Inflammatory macrophage treated with lipopolysaccharide for 4 hours (primary cell): ENCODE results near the gene GPN2.

ENCODE experiments used
- DNase-seq: peaks from one replicate; pipeline ENCODE4 v3.0.0-alpha.2; 2020

Gene GPN2

DNA sequence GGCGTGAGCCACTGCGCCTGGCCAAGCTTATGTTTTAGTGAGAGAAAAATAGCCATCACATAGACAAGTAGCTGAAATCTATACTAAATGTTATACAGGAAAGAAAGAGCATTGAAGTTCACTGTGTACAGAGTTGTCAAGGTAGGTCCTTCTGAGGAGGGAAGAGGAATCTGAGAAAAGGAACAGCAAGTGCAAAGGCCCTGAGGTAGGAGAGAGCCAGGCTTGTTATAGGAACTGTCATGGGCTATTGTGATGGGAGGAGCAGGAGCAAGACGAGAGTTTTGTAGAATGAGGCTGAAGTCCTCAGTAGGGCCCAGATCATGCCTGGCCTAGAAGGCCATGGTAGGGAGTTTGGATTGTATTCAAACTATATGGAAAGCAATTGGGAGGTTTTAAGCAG lies 59.0 kb downstream of the GPN2 start:
- no peak for DNase-seq

GRCh38 chr1:26829184-26829911 lies 60.7 kb downstream of the GPN2 start:
- peak; percentile 5 for DNase-seq

DNA sequence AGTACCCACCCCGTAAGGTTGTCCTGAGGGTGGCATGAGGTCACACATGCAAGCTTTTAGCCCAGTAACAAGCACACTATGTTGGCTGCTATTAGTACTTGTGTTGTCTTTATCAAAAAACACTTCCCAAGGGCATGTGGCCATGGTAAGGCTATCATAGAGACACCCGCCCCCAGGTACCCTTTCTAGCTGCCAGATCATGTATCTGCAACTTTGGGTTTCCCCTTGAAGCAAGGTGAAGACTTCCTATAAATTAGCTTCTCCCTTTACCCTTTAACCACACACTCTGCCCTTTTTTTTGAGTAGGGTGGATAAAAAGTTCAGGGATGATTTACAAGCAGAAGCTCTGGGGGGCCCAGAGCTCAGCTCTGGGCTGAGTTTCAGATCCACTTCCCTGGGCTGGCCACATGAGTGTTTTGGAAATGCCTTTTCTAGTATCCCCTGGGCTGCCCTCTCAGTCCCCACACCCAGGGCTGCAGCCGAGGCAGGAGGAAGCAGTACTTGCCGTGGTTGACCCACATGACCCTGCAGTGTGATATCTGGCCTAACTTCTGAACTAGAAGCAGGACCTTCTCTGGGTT lies 61.6 kb downstream of the GPN2 start:
- DNase-seq: peak; percentile 87

DNA sequence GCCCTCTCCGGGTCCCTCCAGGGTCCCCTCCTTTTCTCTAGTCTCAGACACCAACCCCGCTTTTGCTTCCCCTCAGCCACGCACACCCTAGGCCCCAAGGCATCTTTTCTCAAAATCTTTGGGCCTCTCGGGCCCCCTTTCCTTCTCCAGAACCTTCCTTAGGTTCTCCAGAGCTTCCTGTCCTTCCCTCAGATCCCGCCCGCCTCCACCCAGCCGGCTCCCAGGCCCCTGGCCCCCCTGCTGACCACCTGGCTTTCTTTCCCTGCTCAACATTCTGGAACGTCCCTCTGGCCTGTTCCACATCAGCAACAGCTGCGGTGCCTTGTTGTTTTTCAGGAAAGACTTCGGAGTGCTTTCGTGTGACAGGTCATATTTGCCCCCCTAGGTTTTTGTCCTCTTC lies 62.4 kb downstream of the GPN2 start:
- no peak for DNase-seq

GRCh38 chr1:26827106-26827604 lies 62.9 kb downstream of the GPN2 start:
- DNase-seq: no peak

DNA sequence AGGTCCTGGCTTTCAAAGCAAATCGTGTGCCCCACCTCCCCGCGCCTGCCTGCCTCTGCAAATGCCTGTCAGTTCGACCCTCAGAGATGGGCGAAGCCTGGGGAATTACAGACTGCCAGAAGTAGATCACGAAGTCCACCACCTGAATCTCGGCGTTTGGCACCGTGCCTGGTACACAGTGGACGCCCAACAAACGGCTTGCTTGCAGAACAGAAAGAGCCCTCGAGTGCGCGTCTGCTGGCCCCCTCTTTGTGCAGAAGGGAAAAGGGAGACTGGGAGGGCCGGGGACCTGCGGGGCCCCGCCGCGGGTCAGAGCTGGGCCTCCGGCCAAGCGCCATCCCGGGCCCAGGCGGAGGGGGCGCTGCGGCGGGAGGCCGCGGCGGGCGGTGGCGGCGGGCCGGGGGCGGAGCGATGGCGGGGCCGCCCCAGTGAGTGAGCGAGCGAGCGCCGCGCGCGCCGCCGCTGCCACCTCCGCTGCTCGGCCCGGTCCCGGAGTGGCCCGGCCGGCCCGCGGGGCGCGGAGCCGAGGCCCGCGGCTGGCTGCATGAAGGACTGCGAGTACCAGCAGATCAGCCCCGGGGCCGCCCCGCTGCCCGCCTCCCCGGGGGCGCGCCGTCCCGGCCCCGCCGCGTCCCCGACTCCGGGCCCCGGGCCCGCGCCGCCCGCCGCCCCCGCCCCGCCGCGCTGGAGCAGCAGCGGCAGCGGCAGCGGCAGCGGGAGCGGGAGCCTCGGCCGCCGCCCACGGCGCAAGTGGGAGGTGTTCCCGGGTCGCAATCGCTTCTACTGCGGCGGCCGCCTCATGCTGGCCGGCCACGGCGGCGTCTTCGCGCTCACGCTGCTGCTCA lies 63.6 kb downstream of the GPN2 start, which contains the start of gene ZDHHC18:
Gene ZDHHC18, plus strand, starts transcription at position 428 of the 845 bp plus-strand sequence. Its CDS starts 117 bp downstream, at position 545.
- peak; percentile 68 for DNase-seq
